Measurements from ENCODE around the gene BCL3.

Gene BCL3

DNA sequence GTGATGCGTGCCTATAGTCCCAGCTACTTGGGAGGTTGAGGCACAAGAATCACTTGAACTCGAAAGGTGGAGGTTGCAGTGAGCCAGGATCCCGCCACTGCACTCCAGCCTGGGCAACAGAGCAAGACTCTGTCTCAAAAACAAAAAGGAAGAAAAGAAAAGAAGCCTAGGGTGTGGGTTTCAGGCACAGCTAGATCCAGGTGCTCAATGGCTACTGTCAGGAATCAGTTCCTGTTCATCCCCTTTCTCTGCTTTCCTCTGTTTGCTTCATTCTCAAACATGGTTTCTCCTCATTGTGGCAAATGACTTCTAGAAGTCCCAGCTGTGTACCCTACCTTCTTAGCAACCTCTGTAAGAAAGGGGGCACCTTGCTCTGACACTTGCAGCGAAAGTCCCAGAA is 35.0 kb downstream of the BCL3 start:
- no peaks in the 10 kb centered on the region for H3K27me3 ChIP-seq (ENCODE audit: insufficient read depth, low read length)
- no peaks in the 10 kb centered on the region for H3K36me3 ChIP-seq (ENCODE audit: insufficient read depth, low read length)
- no peak overlapping the region for H3K4me3 ChIP-seq (ENCODE audit: low read length)
- H3K4me1 ChIP-seq (ENCODE audit: insufficient read depth, low read length), result no peaks in the 10 kb centered on the region
- H2AFZ ChIP-seq (ENCODE audit: low read depth, low read length), result no peak overlapping the region
- H3K9me3 ChIP-seq (ENCODE audit: low read length), result no peaks in the 10 kb centered on the region

DNA sequence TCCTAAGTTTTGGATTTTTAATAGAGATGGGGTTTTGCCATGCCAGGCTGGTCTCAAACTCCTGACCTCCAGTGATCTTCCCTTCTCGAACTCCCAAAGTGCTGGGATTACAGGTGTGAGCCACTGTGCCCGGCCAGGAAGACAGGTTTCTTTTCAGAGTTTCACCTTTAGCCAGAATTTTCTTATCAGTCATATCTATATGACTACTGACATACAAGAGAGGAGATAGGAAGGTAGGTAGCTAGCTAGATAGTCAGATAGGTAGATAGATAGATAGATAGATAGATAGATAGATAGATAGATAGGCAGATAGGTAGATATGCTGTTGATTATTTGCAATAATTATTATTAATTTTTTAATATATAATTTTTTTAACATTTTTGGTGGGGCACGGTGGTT is 36.8 kb downstream of the BCL3 start:
- no peak overlapping the region for H2AFZ ChIP-seq (ENCODE audit: low read depth, low read length)
- no peaks in the 10 kb centered on the region for H3K4me1 ChIP-seq (ENCODE audit: insufficient read depth, low read length)
- H3K9me3 ChIP-seq (ENCODE audit: low read length), result no peaks in the 10 kb centered on the region
- no peaks in the 10 kb centered on the region for H3K36me3 ChIP-seq (ENCODE audit: insufficient read depth, low read length)
- H3K27me3 ChIP-seq (ENCODE audit: insufficient read depth, low read length), result no peaks in the 10 kb centered on the region
- H3K4me3 ChIP-seq (ENCODE audit: low read length), result no peak overlapping the region

- no peak overlapping the region for H2AFZ ChIP-seq (ENCODE audit: low read depth, low read length)
- H3K36me3 ChIP-seq (ENCODE audit: insufficient read depth, low read length), result no peaks in the 10 kb centered on the region
- no peaks in the 10 kb centered on the region for H3K27me3 ChIP-seq (ENCODE audit: insufficient read depth, low read length)
- H3K4me1 ChIP-seq (ENCODE audit: insufficient read depth, low read length), result no peaks in the 10 kb centered on the region
- no peaks in the 10 kb centered on the region for H3K9me3 ChIP-seq (ENCODE audit: low read length)
- H3K4me3 ChIP-seq (ENCODE audit: low read length), result no peak overlapping the region
Measured at GRCh38 chr19:44785993-44786392, 37.5 kb downstream of the BCL3 start.

GRCh38 chr19:44788971-44789370 is 40.5 kb downstream of the BCL3 start:
- Histone ChIP-seq H3K36me3 (ENCODE audit: insufficient read depth, low read length) (no peaks in the 10 kb centered on the region), H2AFZ (ENCODE audit: low read depth, low read length) (no peak overlapping the region), H3K27me3 (ENCODE audit: insufficient read depth, low read length) (peaks cover 8% of the 10 kb centered on the region), H3K9me3 (ENCODE audit: low read length) (no peaks in the 10 kb centered on the region), H3K4me3 (ENCODE audit: low read length) (no peak overlapping the region), H3K4me1 (ENCODE audit: insufficient read depth, low read length) (no peaks in the 10 kb centered on the region)

- Histone ChIP-seq H3K9me3 (ENCODE audit: low read length) (no peaks in the 10 kb centered on the region), H3K36me3 (ENCODE audit: insufficient read depth, low read length) (no peaks in the 10 kb centered on the region)
Measured at GRCh38 chr19:44789943-44790483, 41.5 kb downstream of the BCL3 start.

DNA sequence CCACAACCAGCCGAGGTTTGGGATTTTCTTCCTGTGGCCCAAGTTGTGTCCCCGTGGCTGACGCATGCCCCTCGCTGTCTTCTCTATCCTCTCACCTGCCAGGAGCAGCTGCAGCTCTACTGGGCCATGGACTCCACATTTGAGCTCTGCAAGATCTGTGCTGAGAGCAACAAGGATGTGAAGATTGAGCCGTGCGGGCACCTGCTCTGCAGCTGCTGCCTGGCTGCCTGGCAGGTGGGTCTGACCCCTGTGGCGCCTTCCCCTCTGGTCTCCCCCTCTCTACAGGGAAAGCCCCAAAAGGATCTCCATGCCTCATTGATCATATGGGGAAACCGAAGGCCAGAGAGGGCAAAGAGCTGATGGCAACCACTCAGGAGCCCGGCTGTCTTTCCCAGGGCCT is 43.8 kb downstream of the BCL3 start:
- no peaks in the 10 kb centered on the region for H3K9me3 ChIP-seq (ENCODE audit: low read length)
- peaks cover 8% of the 10 kb centered on the region for H3K27me3 ChIP-seq (ENCODE audit: insufficient read depth, low read length)
- H2AFZ ChIP-seq (ENCODE audit: low read depth, low read length), result no peak overlapping the region
- H3K4me1 ChIP-seq (ENCODE audit: insufficient read depth, low read length), result peaks cover 7% of the 10 kb centered on the region
- no peak overlapping the region for H3K4me3 ChIP-seq (ENCODE audit: low read length)
- no peaks in the 10 kb centered on the region for H3K36me3 ChIP-seq (ENCODE audit: insufficient read depth, low read length)

More at GRCh38 chr19:44789943-44790483, 41.5 kb downstream of the BCL3 start:
- H3K27me3 ChIP-seq (ENCODE audit: insufficient read depth, low read length), result peaks cover 8% of the 10 kb centered on the region
- no peak overlapping the region for H2AFZ ChIP-seq (ENCODE audit: low read depth, low read length)
- H3K4me1 ChIP-seq (ENCODE audit: insufficient read depth, low read length), result no peaks in the 10 kb centered on the region
- H3K4me3 ChIP-seq (ENCODE audit: low read length), result no peak overlapping the region

- peaks cover 8% of the 10 kb centered on the region for H3K4me1 ChIP-seq (ENCODE audit: insufficient read depth, low read length)
- H3K36me3 ChIP-seq (ENCODE audit: insufficient read depth, low read length), result no peaks in the 10 kb centered on the region
- no peak overlapping the region for H3K4me3 ChIP-seq (ENCODE audit: low read length)
- no peaks in the 10 kb centered on the region for H3K9me3 ChIP-seq (ENCODE audit: low read length)
- no peak overlapping the region for H2AFZ ChIP-seq (ENCODE audit: low read depth, low read length)
- peaks cover 8% of the 10 kb centered on the region for H3K27me3 ChIP-seq (ENCODE audit: insufficient read depth, low read length)
Measured at GRCh38 chr19:44794610-44795009, 46.1 kb downstream of the BCL3 start.

GRCh38 chr19:44795398-44795987 is 47.0 kb downstream of the BCL3 start:
- peaks cover 8% of the 10 kb centered on the region for H3K4me1 ChIP-seq (ENCODE audit: insufficient read depth, low read length)
- H3K27me3 ChIP-seq (ENCODE audit: insufficient read depth, low read length), result peaks cover 8% of the 10 kb centered on the region
- H3K9me3 ChIP-seq (ENCODE audit: low read length), result no peaks in the 10 kb centered on the region
- no peak overlapping the region for H3K4me3 ChIP-seq (ENCODE audit: low read length)
- no peaks in the 10 kb centered on the region for H3K36me3 ChIP-seq (ENCODE audit: insufficient read depth, low read length)
- H2AFZ ChIP-seq (ENCODE audit: low read depth, low read length), result no peak overlapping the region

DNA sequence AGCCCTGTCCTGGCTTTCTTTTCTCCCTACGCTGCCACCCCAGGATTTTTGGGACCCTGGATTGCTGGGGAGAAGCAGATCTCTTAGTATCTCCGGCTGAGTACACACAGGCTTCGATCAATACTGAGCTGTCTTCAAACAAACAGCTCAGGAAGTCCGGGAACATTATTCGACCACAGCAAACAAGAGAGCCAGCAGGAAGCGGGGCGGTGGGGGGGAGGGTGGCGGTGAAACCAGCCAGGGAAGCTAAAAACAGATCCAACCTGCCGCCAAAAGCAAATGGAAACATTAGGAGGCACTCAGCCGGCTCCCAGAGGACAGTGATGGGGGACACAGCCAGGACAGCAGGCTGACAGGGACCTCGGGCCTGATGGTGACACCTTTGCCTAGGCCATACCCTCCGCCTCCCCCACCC is 48.2 kb downstream of the BCL3 start:
- no peaks in the 10 kb centered on the region for H3K36me3 ChIP-seq (ENCODE audit: insufficient read depth, low read length)
- peaks cover 8% of the 10 kb centered on the region for H3K27me3 ChIP-seq (ENCODE audit: insufficient read depth, low read length)
- H3K4me3 ChIP-seq (ENCODE audit: low read length), result no peak overlapping the region

DNA sequence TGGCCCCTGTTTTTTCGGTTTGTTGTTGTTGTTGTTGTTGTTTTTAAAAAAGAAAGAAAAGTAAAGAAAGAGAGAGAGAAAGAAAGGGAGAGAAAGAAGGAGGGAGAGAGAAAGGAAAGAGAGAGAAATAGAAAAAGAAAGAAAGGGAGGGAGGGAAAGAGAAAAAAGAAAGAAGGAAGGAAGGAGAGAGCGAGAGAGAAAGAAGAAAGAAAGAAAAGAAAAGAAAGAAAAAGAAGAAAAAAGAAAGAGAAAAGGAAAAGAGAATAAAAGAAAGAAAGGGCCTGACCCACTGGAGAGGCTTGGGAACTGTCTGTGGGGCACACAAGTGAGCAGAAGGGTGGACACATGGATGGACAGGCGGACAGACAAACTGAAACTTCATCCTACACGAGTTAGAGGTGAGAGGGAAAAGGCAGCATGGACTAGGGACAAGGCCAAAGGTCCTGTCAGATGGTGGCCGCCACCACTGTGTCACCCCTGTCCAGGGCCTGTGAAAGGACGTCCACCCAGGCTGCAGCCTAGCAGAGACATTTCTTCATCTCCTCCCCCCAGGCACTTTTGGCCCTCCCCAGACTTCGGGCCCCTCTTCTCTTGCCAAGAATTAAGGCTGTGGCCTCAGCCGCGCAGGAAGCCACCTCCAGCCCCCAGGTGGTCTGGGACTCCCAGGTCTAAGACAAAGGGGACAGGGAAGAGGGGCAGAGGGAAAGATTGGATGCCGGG is 51.3 kb downstream of the BCL3 start:
- H3K9me3 ChIP-seq (ENCODE audit: low read length), result no peaks in the 10 kb centered on the region
- H3K4me1 ChIP-seq (ENCODE audit: insufficient read depth, low read length), result peaks cover 8% of the 10 kb centered on the region
- no peak overlapping the region for H3K4me3 ChIP-seq (ENCODE audit: low read length)
- H3K27me3 ChIP-seq (ENCODE audit: insufficient read depth, low read length), result no peaks in the 10 kb centered on the region
- no peaks in the 10 kb centered on the region for H3K36me3 ChIP-seq (ENCODE audit: insufficient read depth, low read length)
- no peak overlapping the region for H2AFZ ChIP-seq (ENCODE audit: low read depth, low read length)

More for the DNA sequence above, 48.2 kb downstream of the BCL3 start:
- Histone ChIP-seq H3K4me1 (ENCODE audit: insufficient read depth, low read length) (peaks cover 8% of the 10 kb centered on the region), H2AFZ (ENCODE audit: low read depth, low read length) (peak overlapping the region; percentile 32), H3K9me3 (ENCODE audit: low read length) (no peaks in the 10 kb centered on the region)

DNA sequence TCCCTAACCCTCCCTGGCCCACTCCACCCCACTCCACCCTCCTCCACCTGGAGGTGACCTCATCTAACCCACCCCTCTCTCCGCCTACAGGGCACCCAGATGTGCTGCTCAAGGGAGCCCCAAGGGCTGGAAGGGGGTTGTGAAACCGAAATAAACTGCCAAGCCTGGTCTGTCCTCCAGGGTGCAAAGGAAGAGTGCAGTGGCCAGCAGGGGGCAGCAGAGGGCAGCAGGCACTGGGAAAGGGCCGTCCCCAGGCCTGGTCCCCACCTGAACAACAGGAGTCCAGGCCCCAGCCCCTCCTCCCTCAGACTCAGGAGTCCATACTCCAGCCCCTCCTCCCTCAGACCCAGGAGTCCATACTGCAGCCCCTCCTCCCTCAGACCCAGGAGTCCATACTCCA is 52.0 kb downstream of the BCL3 start:
- no peaks in the 10 kb centered on the region for H3K9me3 ChIP-seq (ENCODE audit: low read length)
- H3K27me3 ChIP-seq (ENCODE audit: insufficient read depth, low read length), result no peaks in the 10 kb centered on the region
- no peak overlapping the region for H3K4me3 ChIP-seq (ENCODE audit: low read length)
- peaks cover 8% of the 10 kb centered on the region for H3K4me1 ChIP-seq (ENCODE audit: insufficient read depth, low read length)
- no peaks in the 10 kb centered on the region for H3K36me3 ChIP-seq (ENCODE audit: insufficient read depth, low read length)
- no peak overlapping the region for H2AFZ ChIP-seq (ENCODE audit: low read depth, low read length)

- H3K36me3 ChIP-seq (ENCODE audit: insufficient read depth, low read length), result no peaks in the 10 kb centered on the region
- no peaks in the 10 kb centered on the region for H3K9me3 ChIP-seq (ENCODE audit: low read length)
- no peak overlapping the region for H3K4me3 ChIP-seq (ENCODE audit: low read length)
- H3K4me1 ChIP-seq (ENCODE audit: insufficient read depth, low read length), result peaks cover 16% of the 10 kb centered on the region
- H2AFZ ChIP-seq (ENCODE audit: low read depth, low read length), result no peak overlapping the region
- H3K27me3 ChIP-seq (ENCODE audit: insufficient read depth, low read length), result no peaks in the 10 kb centered on the region
Measured at GRCh38 chr19:44803442-44804428, 55.2 kb downstream of the BCL3 start.

DNA sequence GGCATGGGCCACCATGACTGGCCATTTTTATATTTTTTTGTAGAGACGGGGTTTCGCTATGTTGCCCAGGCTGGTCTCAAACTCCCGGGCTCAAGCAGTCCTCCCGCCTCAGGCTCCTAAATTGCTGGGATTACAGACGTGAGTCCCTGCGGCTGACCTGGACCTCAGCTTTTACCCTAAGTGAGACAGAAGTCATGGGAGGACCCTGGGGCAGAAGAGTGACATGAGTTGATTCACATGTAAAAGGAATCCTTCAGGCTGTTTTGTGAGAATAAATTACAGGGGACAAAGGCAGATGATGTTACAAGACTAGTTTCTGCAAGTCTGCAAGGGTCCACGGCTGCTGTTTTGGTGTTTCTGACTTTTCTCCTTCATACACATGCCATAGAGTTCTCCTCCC is 57.8 kb downstream of the BCL3 start:
- Histone ChIP-seq H3K27me3 (ENCODE audit: insufficient read depth, low read length) (no peaks in the 10 kb centered on the region), H3K4me1 (ENCODE audit: insufficient read depth, low read length) (peaks cover 31% of the 10 kb centered on the region), H3K4me3 (ENCODE audit: low read length) (no peak overlapping the region), H3K9me3 (ENCODE audit: low read length) (no peaks in the 10 kb centered on the region), H2AFZ (ENCODE audit: low read depth, low read length) (no peak overlapping the region), H3K36me3 (ENCODE audit: insufficient read depth, low read length) (no peaks in the 10 kb centered on the region)

Measured in neuron (in vitro differentiated cells).